Astrocyte (in vitro differentiated cells and primary cell): ENCODE results near the gene CDK5RAP2. TPM values are rescaled to one million over a fixed set of nuclear protein-coding genes. Genes with fewer than 3 reads are reported as not detected.

Experiments
- DNase-seq: peaks from one replicate; pipeline ENCODE4 v3.0.0-alpha.2; 2010; ENCODE audit warnings: low read depth
- FAIRE-seq: peaks from 2 replicates; lab custom pipeline; 2011; peaks lifted over from hg19 to GRCh38; lab: Jason Lieb, UNC
- H2AFZ ChIP-seq: 2 replicates; pipeline ENCODE4 v1.6.0; 2012; ENCODE audit warnings: low read depth, low read length, inconsistent platforms
- H3K27ac ChIP-seq: 2 replicates; pipeline ENCODE4 v1.5.1; 2011; ENCODE audit warnings: low read depth, low read length, inconsistent platforms
- H3K27me3 ChIP-seq: 2 replicates; pipeline ENCODE4 v1.6.0; 2011; ENCODE audit warnings: low read length, inconsistent platforms; ENCODE audit not compliant: insufficient read depth
- H3K36me3 ChIP-seq: 2 replicates; pipeline ENCODE4 v1.5.1; 2011; ENCODE audit warnings: low read length, inconsistent platforms; ENCODE audit not compliant: insufficient read depth
- H3K4me1 ChIP-seq: 2 replicates; pipeline ENCODE4 v1.5.1; 2011; ENCODE audit warnings: low read length, inconsistent platforms; ENCODE audit not compliant: insufficient read depth
- H3K4me2 ChIP-seq: 2 replicates; pipeline ENCODE4 v1.6.0; 2012; ENCODE audit warnings: low read length, inconsistent platforms
- H3K4me3 ChIP-seq: 2 replicates; pipeline ENCODE4 v1.5.1; 2011; ENCODE audit warnings: low read depth, mild to moderate bottlenecking, low read length, inconsistent platforms; ENCODE audit not compliant: insufficient read depth
- H3K79me2 ChIP-seq: 2 replicates; pipeline ENCODE4 v1.6.0; 2012; ENCODE audit warnings: mild to moderate bottlenecking, low read length, inconsistent platforms; ENCODE audit not compliant: insufficient read depth
- H3K9ac ChIP-seq: 2 replicates; pipeline ENCODE4 v1.6.0; 2012; ENCODE audit warnings: mild to moderate bottlenecking, low read length, inconsistent platforms
- H3K9me3 ChIP-seq: 2 replicates; pipeline ENCODE4 v1.5.1; 2012; ENCODE audit warnings: low read depth, mild to moderate bottlenecking, low read length, inconsistent platforms; ENCODE audit not compliant: insufficient read depth
- H4K20me1 ChIP-seq: 2 replicates; pipeline ENCODE4 v1.6.0; 2012; ENCODE audit warnings: low read length, inconsistent platforms; ENCODE audit not compliant: insufficient read depth
- H3K27ac Mint-ChIP-seq: one replicate; pipeline ENCODE4 v1.8.0; 2021; ENCODE audit warnings: mild to moderate bottlenecking, mixed read lengths; ENCODE audit not compliant: unreplicated experiment
- H3K27me3 Mint-ChIP-seq: one replicate; pipeline ENCODE4 v1.8.0; 2021; ENCODE audit warnings: low read depth, mixed read lengths; ENCODE audit not compliant: unreplicated experiment
- H3K36me3 Mint-ChIP-seq: one replicate; pipeline ENCODE4 v1.8.0; 2021; ENCODE audit warnings: low read depth, mixed read lengths; ENCODE audit not compliant: unreplicated experiment
- H3K4me1 Mint-ChIP-seq: one replicate; pipeline ENCODE4 v1.8.0; 2021; ENCODE audit warnings: low read depth, mixed read lengths; ENCODE audit not compliant: unreplicated experiment
- H3K4me3 Mint-ChIP-seq: one replicate; pipeline ENCODE4 v1.8.0; 2021; ENCODE audit warnings: mild to moderate bottlenecking, moderate library complexity, mixed read lengths; ENCODE audit not compliant: unreplicated experiment
- H3K9me3 Mint-ChIP-seq: one replicate; pipeline ENCODE4 v1.8.0; 2021; ENCODE audit warnings: mild to moderate bottlenecking, mixed read lengths; ENCODE audit not compliant: unreplicated experiment
- EZH2 ChIP-seq: IDR thresholded peaks from 2 replicates; pipeline ENCODE4 v1.6.1; 2012; ENCODE audit warnings: mild to moderate bottlenecking, low read length, inconsistent platforms; ENCODE audit not compliant: insufficient read depth
- total RNA-seq: library from RNA; stranded (reverse); gene quantifications from 2 replicates; pipeline ENCODE4 v1.2.1, GENCODE V29; 2021
- TF ChIP-seq, protein P1 (sequence below): IDR thresholded peaks from 2 replicates; pipeline ENCODE4 v1.5.1; 2011; ENCODE audit warnings: low read depth, mild to moderate bottlenecking, inconsistent platforms, low read length, moderate library complexity; ENCODE audit not compliant: insufficient read depth

CDK5RAP2 gene
- total RNA-seq, 1 donor from 2014 or later: 36.3 TPM

DNA sequence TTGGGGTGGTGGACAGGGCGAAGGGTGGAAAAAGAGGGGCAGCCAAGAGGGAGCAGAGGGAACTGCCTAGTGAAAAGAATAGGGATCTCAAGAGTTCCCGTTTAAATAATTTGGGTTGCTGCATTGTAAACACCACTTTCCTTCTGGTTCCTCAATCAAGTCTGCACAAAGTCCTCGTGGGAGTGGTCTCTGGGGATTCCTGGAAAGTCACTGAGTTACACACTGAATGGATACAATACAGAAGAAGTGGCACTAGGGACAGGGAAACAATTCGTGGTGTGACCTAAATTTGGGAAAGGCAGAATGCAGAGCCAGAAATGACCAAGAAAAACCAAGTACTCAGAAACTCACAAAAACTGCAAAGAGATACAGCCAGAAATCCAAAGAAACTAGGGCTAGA is 161.7 kb downstream of the CDK5RAP2 start:
- Histone ChIP-seq H3K4me1 (no peaks in the 10 kb centered on the region), H2AFZ (no peak overlapping the region), H3K27ac (no peak overlapping the region), H3K4me3 (no peak overlapping the region), H3K9ac (no peak overlapping the region), H3K4me2 (no peak overlapping the region), H3K79me2 (no peaks in the 10 kb centered on the region), H4K20me1 (no peaks in the 10 kb centered on the region), H3K9me3 (no peaks in the 10 kb centered on the region), H3K36me3 (peaks cover 2% of the 10 kb centered on the region), H3K27me3 (no peaks in the 10 kb centered on the region)
- FAIRE-seq: no peak
- H3K9me3 Mint-ChIP-seq: no peaks in the 10 kb centered on the region
- no peak for TF ChIP-seq EZH2
- TF ChIP-seq, protein P1, sequence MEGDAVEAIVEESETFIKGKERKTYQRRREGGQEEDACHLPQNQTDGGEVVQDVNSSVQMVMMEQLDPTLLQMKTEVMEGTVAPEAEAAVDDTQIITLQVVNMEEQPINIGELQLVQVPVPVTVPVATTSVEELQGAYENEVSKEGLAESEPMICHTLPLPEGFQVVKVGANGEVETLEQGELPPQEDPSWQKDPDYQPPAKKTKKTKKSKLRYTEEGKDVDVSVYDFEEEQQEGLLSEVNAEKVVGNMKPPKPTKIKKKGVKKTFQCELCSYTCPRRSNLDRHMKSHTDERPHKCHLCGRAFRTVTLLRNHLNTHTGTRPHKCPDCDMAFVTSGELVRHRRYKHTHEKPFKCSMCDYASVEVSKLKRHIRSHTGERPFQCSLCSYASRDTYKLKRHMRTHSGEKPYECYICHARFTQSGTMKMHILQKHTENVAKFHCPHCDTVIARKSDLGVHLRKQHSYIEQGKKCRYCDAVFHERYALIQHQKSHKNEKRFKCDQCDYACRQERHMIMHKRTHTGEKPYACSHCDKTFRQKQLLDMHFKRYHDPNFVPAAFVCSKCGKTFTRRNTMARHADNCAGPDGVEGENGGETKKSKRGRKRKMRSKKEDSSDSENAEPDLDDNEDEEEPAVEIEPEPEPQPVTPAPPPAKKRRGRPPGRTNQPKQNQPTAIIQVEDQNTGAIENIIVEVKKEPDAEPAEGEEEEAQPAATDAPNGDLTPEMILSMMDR: no peak
- no peaks in the 10 kb centered on the region for H3K4me1 Mint-ChIP-seq
- no peak for DNase-seq
- H3K4me3 Mint-ChIP-seq: no peak overlapping the region
- H3K27me3 Mint-ChIP-seq: no peaks in the 10 kb centered on the region
- no peak overlapping the region for H3K27ac Mint-ChIP-seq
- H3K36me3 Mint-ChIP-seq: peaks cover 10% of the 10 kb centered on the region

DNA sequence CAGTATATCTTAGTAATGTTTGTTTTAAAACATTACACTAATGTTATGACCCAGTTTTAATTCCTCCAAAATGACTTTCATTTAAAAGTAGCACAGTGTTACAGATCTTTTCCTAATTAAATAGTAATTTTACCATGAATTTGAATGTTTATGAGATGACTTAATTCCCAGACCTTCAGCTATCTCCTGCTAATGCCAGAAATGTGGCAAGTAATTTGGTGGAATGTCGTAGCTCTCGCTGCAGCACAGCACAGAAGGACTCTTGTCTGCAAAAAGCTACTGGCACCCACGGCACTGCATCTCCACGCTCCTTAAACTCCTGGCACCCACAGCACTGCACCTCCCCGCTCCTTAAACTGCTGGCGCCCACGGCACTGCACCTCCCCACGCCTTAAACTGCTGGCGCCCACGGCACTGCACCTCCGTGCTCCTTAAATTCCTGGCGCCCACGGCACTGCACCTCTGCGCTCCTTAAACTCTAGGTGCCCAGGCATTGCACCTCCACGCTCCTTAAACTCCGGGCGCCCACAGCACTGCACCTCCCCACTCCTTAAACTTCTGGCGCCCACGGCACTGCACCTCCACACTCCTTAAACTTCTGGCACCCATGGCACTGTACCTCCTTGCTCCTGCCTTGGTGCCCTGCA is 163.1 kb downstream of the CDK5RAP2 start:
- Histone ChIP-seq H3K9ac (no peak overlapping the region), H3K4me1 (peaks cover 3% of the 10 kb centered on the region), H3K79me2 (no peaks in the 10 kb centered on the region), H3K27me3 (no peaks in the 10 kb centered on the region), H3K4me3 (no peak overlapping the region), H3K27ac (no peak overlapping the region), H2AFZ (no peak overlapping the region), H4K20me1 (no peaks in the 10 kb centered on the region), H3K9me3 (no peaks in the 10 kb centered on the region), H3K4me2 (no peak overlapping the region), H3K36me3 (peaks cover 2% of the 10 kb centered on the region)
- H3K4me1 Mint-ChIP-seq: peaks cover 11% of the 10 kb centered on the region
- no peak for FAIRE-seq
- peak overlapping the region; percentile 24 for H3K4me3 Mint-ChIP-seq
- H3K36me3 Mint-ChIP-seq: peaks cover 5% of the 10 kb centered on the region
- H3K27ac Mint-ChIP-seq: no peak overlapping the region
- TF ChIP-seq EZH2: no peak
- H3K27me3 Mint-ChIP-seq: no peaks in the 10 kb centered on the region
- DNase-seq: no peak
- no peaks in the 10 kb centered on the region for H3K9me3 Mint-ChIP-seq

DNA sequence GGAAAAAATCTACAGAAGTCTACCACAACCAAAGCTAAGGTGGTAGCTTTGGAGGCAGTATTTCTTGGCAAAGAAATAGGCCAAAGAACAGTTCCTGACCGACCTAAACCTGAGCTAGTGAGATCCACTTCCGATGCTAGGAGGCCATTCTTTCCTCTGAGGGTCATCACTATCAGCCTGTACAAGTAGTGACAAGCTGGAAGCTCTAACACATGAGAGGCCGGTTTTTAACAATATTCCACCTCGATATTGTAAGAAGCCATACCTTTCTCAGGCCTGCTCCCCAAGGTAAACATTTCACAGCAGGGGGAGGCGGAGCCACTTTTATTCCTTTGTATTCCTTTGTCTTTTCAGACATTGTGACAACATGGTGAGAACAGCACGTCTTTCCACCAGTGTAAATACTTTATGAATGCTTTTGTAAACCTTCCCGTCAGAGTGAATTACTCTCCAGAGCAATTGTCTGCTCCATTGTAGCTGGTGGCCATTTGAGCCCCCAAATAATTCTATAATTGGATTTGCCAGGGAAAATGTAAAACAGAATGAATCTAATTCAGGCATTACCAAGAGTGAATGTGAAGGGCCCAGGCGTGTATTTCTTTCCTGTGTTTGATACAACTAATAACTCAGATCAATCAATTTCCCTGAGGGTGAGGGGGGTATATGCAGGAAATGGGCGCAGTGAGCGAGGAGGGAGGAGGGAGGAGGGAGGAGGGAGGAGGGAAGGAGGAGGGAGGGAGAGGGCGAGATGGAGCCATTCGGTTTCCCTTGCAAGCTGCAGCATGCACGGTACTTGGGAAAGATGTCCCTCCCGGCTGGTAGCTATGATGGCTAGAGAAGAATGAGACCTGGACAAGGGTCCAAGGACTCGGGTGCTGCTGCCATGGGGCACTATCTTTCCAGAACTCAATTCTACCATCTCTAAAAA is 166.6 kb downstream of the CDK5RAP2 start:
- H3K4me2 ChIP-seq: no peak overlapping the region
- H3K27ac ChIP-seq: peak overlapping the region; percentile 51
- TF ChIP-seq, protein P1: no peak
- no peak for TF ChIP-seq EZH2
- H3K9me3 Mint-ChIP-seq: no peaks in the 10 kb centered on the region
- H3K27me3 Mint-ChIP-seq: no peaks in the 10 kb centered on the region
- H3K9ac ChIP-seq: no peak overlapping the region
- no peaks in the 10 kb centered on the region for H3K79me2 ChIP-seq
- no peaks in the 10 kb centered on the region for H4K20me1 ChIP-seq
- H3K36me3 ChIP-seq: peaks cover 2% of the 10 kb centered on the region
- H3K4me1 ChIP-seq: peaks cover 3% of the 10 kb centered on the region
- no peak overlapping the region for H3K27ac Mint-ChIP-seq
- no peak overlapping the region for H2AFZ ChIP-seq
- no peak overlapping the region for H3K4me3 ChIP-seq
- DNase-seq: no peak
- peaks cover 17% of the 10 kb centered on the region for H3K4me1 Mint-ChIP-seq
- peaks cover 8% of the 10 kb centered on the region for H3K36me3 Mint-ChIP-seq
- FAIRE-seq: no peak
- no peaks in the 10 kb centered on the region for H3K27me3 ChIP-seq
- H3K9me3 ChIP-seq: no peaks in the 10 kb centered on the region
- H3K4me3 Mint-ChIP-seq: no peak overlapping the region
